HG02763 (cell line): Measurements from ENCODE around the gene CTAG1A.
"Not testable (repeated sequence)": the region's sequence is repeated elsewhere in the genome, so short reads cannot be mapped to it uniquely, and the experiment has no call there.

ENCODE experiments used
- ATAC-seq: cut with Tn5 transposase; IDR thresholded peaks from one replicate; pipeline ENCODE4 v1.9.1; 2021; ENCODE audit warnings: mild to moderate bottlenecking, moderate library complexity; ENCODE audit not compliant: unreplicated experiment

Gene CTAG1A

DNA sequence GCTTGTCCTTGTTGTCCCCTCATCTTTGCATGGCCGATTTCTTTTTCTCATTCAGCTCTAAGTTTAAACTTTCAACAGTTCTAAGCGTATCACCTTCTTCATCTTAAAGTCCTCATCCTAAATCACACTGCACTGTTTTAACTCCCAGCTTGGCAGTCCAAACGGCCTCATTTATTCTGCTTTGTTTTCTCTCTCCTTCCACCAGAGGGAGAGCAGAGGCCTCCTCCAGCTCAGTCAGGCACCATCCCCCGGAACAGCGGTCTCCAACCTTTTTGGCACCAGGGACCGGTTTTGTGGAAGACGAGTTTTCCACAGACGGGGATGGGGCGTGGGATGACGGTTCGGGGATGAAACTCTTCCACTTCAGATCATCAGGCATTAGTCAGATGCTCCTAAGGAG is 14.6 kb upstream of the CTAG1A start:
- ATAC-seq: not testable (repeated sequence)

DNA sequence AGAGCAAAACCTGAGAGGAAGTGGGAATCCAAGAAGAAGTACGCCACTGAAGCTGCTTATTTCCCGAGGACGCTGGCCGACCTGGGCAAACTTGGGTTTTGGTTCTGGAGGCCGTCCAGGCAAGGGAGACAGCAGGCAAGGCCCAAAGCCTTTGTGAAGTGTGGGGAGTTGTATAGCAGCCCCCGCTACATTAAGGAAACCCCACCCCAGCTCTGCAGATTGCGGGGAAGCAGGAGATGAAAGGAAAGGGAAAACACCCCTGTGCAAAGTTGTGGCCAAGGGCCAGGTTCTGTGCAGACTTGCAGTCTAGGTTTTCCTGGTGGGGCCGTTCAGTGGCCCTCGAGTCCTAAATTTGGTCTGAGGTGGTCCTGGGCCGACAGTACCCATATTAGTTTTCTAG is 11.9 kb upstream of the CTAG1A start:
- not testable (repeated sequence) for ATAC-seq

DNA sequence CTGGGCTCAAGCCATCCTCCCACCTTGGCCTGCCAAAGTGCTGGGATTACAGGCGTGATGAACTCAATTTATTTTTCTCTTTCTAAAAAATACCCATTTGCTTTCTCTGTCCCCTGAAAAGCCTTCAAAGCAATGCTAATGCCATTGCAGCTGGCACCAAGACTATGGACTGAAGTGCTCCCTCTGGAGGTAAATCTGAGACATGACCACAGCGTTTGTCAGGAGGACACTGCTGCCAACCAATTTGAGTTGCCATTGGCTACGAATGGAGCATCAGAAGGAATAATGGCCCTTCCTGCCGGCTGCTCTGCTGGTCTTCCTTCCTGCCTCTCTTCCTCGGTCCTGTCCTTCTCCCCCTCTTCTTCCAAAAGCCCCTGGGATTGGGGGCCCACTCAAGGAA is 9.9 kb upstream of the CTAG1A start:
- ATAC-seq: not testable (repeated sequence)

DNA sequence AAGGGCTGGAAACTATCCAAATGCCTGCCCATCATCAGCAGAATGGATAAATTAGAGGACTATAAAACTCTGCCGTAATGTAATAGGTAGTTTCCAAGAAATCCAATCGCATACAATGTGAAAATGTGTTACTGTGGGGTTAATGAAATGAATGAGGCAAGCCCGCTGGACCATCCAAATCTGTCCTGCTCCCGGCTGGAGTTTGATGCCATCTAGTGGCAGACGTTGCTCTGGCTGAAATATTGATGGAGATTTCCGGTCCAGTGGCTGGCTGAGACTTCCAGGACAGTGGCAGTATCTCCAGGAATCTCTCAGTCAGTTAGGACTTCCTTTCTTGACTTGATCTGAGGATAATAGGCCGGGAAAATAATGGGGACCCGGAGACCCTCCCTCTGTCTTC is 1.9 kb upstream of the CTAG1A start:
- not testable (repeated sequence) for ATAC-seq

DNA sequence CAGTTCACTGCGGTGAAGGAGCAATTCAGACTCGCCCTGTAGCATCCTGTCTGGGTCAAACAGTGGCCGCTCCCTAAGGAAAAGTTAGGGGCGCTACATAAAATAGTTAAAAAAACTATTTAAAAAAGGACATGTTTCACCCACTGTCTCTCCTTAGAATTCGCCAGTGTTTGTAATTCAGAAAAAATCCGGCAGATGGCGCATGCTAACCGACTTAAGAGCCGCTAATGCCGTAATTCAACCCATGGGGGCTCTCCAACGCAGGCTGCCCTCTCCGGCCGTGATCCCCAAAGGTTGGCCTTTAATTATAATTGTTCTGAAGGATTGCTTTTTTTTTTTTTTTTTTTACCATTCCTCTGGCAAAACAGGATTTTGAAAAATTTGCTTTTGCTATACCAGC is 5.5 kb downstream of the CTAG1A start:
- ATAC-seq: not testable (repeated sequence)

DNA sequence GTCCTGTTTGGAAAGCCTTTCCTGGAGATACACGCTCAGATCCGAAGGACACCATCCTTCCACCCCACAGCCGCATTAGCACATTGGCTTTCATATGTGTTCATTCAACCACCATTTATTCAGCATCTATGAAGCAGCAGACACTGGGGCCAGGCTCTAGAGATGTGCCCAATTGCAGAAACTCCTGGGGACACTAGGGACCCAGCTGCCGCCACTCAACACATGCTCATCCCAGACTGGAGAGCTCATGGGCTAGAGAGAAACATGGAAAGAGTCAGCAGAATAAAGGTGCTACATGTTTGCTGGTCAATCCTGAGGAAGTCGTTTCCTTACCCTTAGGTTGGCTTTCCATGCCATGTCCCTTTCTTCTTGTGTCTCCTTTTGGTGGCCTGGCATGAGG is 7.6 kb downstream of the CTAG1A start:
- ATAC-seq: no peak

DNA sequence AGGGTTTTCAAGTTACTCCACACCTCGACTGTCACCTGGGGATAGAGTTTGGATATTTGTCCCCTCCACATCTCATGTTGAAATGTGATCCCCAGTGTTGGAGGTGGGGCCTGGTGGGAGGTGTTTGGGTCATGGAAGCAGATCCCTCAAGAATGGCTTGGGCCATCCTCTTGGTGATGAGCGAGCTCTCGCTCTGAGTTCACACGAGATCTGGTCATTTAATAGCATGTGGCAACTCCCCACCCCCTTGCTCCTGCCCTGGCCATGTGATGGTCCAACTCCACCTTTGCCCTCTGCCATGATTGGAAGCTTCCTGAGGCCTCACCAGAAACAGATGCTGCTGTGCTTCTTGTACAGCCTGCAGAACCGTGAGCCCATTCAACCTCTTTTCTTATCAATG is 8.3 kb downstream of the CTAG1A start:
- ATAC-seq: no peak

DNA sequence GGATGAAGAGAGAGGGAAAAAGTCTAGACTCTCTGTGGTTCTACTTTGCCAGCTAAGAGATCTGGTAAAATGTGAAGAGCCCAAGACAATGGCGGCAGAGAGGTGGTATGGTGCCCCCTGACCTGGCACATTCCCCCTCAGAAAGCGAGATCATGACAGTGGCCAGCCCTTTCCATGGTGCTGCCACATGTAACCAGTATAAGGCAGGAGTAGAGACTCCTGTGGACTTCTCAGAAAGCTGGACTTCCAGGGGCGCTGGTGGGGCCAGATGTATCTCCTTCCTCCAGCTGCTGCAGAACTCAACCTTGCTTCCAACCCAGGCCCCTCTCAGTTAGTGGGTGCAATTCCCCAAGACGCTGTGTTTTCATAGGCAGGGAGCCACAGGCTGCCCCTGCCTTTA is 9.6 kb downstream of the CTAG1A start:
- ATAC-seq: no peak

DNA sequence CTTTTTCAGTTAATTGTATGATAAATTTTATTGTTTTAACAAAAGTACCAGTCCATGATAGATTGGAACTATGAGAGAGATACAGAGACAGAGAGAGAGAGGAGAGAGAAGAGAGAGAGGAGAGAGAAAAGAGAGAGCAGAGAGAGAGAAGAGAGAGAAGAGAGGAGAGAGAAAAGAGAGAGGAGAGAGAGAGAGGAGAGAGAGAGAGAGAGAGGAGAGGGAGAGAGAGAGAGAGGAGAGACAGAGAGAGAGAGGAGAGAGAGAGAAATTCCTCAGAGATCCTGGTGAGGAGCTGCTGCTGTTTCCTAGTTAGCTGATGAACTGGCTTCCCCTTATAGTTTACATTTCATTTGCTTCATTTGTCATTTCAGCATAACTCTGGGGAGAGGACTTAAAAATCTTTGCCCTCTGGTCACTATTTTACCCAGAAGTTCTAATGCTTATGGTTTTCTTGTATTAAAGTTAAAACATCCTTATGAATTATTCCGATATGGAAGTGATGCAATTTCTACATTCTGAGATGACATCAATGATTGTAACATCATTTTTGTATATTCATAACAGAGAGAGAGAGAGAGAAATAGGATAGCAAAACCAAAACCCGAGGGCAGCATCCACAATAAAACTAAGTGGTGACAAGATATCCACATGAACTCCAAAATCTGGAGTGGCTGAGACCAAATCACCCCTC is 10.8 kb downstream of the CTAG1A start:
- ATAC-seq: no peak

DNA sequence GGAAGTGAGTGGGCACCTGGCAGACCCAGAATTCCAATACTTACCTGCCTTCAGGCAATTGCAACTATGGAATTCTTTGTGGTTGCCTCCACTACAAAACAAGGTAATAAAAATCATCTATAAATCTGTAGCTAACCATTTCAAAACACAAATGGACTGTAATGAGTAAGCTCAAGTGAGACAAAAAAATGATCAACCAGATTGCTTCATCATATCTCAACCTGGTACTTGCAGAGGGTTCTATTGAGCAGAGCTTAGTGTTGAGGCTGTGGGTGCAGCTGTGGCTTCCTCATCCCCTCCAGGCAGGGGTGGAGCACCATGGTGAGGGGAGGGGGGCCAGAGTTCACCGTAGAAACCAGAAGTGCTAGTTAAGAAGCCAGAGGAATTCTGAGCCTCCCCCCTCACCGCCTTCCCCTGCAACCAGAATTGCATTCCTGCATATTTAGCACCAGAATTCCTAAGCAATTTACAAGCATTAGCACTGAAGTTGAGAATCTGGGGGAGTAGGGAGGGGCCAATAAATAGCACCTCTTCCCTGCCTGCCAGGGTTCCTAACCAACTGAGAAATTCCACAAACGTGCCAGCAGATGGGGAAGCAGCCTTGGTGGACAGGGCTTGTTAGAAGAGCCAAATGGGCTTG is 11.5 kb downstream of the CTAG1A start:
- no peak for ATAC-seq

DNA sequence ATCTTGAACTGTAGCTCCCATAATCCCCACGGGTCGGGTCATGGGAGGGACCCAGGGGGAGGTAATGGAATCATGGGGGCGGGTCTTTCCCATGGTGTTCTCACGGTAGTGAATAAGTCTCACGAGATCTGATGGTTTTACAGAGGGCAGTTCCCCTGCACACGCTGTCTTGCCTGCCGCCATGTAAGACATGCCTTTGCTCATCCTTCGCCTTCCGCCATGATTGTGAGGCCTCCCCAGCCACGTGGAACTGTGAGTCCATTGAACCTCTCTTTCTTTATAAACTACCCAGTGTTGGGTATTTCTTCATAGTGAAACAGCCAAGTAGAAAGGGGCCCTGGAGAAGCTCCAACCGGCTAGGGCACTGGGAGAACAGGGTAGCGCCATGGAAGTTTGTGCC is 12.3 kb downstream of the CTAG1A start:
- ATAC-seq: no peak

DNA sequence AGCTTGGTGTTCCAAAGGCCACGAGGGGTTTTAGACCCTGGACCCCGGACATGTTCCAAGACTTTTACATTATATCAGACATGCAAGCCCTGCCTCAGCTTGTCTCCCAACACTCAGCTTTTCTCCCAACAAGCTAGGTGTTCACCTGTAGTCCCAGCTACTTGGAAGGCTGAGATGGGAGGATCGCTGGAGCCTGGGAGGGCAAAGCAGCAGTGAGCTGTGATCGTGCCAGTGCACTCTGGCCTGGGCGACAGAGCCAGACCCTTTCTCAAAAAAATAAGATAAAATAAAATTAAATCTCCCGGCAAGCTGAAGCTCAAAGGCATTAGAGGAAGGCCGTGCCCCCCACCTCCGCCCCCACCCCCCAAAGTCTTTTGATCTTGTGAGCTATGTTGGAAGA is 13.7 kb downstream of the CTAG1A start:
- ATAC-seq: no peak

DNA sequence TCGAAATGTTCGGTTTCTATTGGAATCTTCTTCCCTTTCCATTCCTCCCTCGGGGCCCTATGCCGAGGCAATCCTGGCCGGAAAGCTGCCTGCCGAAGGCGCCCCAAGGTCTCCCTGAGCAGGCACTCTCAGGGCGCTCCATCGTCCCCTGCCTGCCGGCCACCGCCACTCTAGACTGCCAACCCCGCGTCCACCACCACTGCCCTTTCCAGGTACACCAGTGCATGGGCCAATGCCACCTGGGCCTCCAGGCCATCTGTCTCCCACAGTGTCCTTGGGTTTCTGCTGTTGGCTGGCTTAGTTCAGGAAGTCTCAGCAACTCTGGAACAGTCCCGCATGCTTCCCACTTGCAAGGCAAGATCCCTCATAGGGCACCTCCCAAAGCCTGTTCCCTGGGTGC is 14.6 kb downstream of the CTAG1A start:
- ATAC-seq: no peak

DNA sequence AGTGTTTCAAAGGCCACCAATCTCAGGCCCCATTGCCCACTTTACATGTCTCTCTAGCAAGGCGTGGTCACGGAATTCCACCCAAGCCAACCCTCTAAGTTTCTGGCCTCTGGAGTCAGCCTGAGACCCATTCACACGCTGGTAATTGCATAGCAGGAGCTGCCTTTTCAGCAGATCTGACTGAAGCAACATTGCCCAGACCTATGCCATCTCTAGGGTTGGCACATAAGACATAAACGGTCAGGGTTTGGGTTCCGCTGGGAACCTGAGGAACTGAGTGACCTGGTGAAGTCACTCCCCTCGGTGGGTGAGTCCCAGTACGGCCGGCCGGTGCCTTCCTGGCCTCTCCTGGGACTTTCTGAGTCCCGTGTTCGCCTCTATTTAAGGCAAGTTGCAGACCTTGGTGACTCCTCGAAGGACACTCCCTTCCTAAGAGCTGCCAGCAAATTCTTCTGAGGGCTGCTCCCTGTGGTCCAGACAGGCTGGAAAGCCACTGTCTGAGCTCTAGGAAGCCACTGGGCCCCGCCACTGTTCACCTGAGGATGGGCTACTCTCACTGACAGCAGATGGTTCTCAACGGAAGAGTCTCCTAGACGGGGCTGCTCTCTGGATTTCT is 15.9 kb downstream of the CTAG1A start:
- no peak for ATAC-seq

DNA sequence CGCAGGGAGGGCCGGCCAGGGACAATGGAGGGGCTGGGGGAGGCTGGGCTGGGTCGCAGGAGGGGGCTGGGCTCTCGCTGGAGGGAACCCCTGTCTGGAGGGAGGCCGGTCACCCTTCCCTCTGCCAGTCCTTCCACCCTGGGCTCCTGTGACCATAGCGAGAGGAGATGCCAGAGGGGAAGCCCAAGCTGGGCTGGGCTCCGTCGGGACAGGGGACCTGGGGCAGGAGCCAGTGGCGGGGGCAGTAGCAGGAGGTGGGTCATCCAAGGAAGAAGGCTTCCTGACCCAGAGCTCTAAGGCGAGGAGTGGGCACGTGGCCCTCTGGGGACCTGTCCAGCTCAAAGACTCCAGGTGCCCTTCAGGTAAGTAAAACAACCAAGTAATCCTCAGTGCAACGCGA is 17.3 kb downstream of the CTAG1A start:
- ATAC-seq: no peak

DNA sequence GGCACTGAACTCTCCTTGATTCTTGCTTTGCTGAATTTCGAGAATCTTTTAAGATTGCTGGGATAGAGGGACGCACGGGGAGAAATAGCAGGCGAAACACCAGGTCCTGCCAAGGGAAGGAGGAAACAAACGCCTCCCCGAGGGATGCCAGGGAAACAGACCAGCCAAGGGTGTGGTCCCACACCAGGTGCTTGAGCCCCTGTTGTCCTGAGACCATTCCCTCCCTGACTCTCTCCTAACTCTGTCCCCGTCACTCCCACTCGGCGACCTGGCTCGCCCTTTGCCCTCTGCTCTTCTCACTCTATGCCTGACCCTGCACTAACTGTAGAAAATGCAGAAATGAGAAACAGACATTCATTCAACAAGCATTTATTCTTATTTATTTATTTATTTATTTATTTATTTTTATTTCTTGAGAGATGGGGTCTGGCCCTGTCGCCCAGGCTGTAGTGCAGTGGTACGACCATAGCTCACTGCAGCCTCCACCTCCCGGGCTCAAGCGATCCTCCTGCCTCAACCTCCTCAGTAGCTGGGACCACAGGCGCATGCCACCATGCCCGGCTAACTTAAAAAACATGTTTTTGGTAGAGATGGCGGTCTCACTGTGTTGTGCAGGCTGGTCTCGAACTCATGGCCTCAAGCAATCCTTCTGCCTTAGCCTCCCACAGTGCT is 18.0 kb downstream of the CTAG1A start:
- ATAC-seq: no peak

DNA sequence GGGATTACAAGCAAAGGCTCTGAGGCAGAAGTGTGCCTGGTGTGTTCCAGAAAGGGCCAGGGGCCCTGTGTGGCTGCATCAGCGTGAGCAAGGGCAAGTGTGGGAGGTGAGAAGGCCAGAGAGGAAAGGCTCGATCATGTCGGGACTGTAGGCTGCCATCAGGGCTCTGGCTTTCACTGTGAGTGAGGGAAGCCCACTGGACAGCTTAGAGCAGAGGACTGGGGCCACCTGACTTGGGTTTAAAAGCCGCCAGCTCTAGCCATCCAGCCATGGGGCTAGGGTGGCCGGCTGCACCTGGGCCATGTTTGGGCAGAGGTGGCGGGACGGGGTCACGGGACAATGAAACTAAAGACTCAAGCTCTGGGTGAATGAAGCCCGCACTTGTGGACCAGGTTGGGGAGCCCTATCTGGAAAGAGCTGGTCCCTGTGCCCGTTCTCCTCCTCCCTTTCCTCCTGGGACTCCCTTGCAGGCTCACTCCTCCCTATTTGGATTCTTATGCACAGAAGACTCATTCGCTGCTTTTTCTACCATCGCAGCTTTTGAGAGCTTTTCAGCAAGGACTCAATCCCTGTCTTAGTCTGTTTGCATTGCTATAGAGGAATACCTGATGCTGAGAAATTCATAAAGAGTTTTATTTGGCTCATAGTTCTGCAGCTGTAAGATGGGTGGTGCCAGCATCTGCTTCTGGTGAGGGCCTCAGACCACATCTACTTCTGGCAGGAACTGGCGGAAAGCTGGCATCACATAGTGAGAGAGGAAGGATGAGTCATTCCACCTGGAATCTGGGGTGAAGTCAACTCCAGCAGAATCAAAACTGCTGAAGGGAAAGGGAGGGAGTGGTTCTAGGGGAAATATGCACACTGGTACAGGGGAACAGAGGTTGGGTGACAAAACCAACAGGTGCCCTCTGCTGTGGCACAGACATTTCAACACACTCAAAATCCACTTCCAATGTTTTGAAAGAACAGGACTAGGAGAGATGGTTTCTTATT is 18.8 kb downstream of the CTAG1A start:
- no peak for ATAC-seq

DNA sequence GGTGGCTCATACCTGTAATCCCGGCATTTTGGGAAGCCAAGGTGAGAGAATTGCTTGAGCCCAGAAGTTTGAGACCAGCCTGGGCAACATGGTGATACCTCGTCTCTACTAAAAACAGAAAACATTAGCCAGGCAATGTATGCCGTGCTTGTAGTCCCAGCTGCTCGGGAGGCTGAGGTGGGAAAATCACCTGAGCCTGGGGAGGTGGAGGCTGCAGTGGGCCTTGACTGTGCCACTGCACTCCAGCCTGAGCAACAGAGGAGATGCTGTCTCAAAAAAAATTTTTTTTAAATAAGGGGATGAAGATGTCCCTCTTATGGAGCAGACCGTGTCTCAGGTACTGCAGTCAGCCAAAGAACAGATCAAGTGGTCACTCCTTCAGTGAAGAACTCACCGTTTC is 20.6 kb downstream of the CTAG1A start:
- ATAC-seq: no peak

DNA sequence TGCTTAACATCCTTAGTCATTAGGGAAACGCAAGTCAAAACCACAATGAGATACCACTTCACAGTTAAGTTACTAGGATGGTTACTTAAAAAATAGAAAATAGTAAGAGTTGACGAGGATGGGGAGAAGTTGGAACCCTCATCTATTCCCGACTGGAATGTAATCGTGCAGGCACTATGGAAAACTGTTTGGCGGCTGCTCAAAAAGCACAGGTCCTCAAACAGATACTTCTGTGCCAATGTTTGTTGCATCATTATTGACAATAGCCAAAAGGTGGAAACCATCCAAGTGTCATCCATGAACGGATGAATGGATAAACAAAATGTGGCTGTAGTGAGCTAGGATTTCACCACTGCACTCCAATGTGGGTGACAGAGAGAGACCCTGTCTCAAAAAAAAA is 22.4 kb downstream of the CTAG1A start:
- no peak for ATAC-seq

DNA sequence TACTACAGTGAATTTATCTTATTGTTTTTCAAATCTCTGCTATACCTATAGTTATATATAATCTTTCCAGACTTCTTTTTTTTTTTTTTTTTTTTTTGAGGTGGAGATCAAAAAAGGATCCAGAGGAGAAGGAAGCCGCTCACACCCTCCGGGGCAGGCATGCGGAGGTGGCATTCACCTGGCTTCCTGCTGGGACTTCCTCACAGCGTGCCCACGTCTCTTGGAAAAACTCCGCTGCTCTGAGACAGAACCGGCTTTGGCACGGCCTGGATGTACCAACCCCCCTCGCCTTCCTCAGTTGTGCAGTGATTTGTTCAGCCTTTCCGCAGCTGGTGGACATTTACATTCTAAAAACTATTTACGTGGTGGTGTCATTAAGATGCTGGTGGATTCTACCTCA is 23.0 kb downstream of the CTAG1A start:
- ATAC-seq: not testable (repeated sequence)

DNA sequence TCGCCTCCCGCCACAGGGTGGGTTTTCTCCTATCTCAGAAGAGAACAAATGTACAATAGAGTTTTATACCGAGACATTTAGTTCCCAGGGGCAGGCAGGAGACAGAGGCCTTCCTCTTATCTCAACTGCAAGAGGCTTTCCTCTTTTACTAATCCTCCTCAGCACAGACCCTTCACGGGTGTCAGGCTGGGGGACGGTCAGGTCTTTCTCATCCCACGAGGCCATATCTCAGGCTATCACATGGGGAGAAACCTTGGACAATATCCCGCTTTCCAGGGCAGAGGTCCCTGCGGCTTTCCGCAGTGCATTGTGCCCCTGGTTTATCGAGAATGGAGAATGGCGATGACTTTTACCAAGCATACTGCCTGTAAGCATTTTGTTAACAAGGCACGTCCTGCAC is 23.9 kb downstream of the CTAG1A start:
- ATAC-seq: not testable (repeated sequence)
